ENCODE measurements around the gene SDHA. TPM values are rescaled to one million over a fixed set of nuclear protein-coding genes. Genes with fewer than 3 reads are reported as not detected.
"Not testable (repeated sequence)": the region's sequence is repeated elsewhere in the genome, so short reads cannot be mapped to it uniquely, and the experiment has no call there.

The SDHA gene
- total RNA-seq, 4 donors from 2014 or later: 59.9 to 70.4 (median 67.8) TPM

GRCh38 chr5:228886-229285 lies 10.8 kb downstream of the SDHA start:
- intact Hi-C loops (cut with DNase I; ENCODE audit: low total_unique reads): no loop called here
- 93 to 95% methylated on average over 3 of the region's 3 CpGs for WGBS, 2 donors
- no peak overlapping the region for H3K4me3 ChIP-seq (ENCODE audit: low read depth, poor library complexity, severe bottlenecking)
- no peak for DNase-seq (ENCODE audit: low spot score in 2 of 2)
- TF ChIP-seq POLR2A (IDR thresholded peaks at IDR 0.05): no peak
- no peak for TF ChIP-seq CTCF (IDR thresholded peaks at IDR 0.05)

GRCh38 chr5:230711-231110 lies 12.6 kb downstream of the SDHA start:
- intact Hi-C loops (cut with DNase I; ENCODE audit: low total_unique reads): no loop called here
- TF ChIP-seq CTCF (IDR thresholded peaks at IDR 0.05) (no peak), POLR2A (IDR thresholded peaks at IDR 0.05) (no peak)
- 97% methylated on average over 11 to 14 of the region's 14 CpGs for WGBS, 2 donors

GRCh38 chr5:231661-232060 lies 13.5 kb downstream of the SDHA start:
- WGBS, 2 donors: 87 to 88% methylated on average over 13 of the region's 13 CpGs
- no peak overlapping the region for H3K4me3 ChIP-seq (ENCODE audit: low read depth, poor library complexity, severe bottlenecking)
- intact Hi-C loops (cut with DNase I; ENCODE audit: low total_unique reads): no loop called here
- no peak for DNase-seq (ENCODE audit: low spot score in 2 of 2)
- no peak for TF ChIP-seq CTCF (IDR thresholded peaks at IDR 0.05)
- no peak for TF ChIP-seq POLR2A (IDR thresholded peaks at IDR 0.05)

More at GRCh38 chr5:230711-231110, 12.6 kb downstream of the SDHA start:
- DNase-seq (ENCODE audit: low spot score in 2 of 2): no peak
- H3K4me3 ChIP-seq (ENCODE audit: low read depth, poor library complexity, severe bottlenecking): no peak overlapping the region

- intact Hi-C loops (cut with DNase I; ENCODE audit: low total_unique reads); H3K4me3 ChIP-seq (ENCODE audit: low read depth, poor library complexity, severe bottlenecking); DNase-seq (ENCODE audit: low spot score in 2 of 2): not testable (repeated sequence)
- 94 to 95% methylated on average over 20 of the region's 20 CpGs for WGBS, 2 donors
Measured at GRCh38 chr5:233426-233825, 15.3 kb downstream of the SDHA start.

GRCh38 chr5:234450-234849 lies 16.3 kb downstream of the SDHA start:
- 92 to 93% methylated on average over 8 of the region's 8 CpGs for whole genome bisulfite sequencing, 2 donors
- no peak for DNase-seq (ENCODE audit: low spot score in 2 of 2)
- intact Hi-C loops (cut with DNase I; ENCODE audit: low total_unique reads): no loop called here
- H3K4me3 ChIP-seq (ENCODE audit: low read depth, poor library complexity, severe bottlenecking): no peak overlapping the region
- TF ChIP-seq POLR2A (IDR thresholded peaks at IDR 0.05) (no peak), CTCF (IDR thresholded peaks at IDR 0.05) (no peak)

GRCh38 chr5:235527-235926 lies 17.4 kb downstream of the SDHA start:
- intact Hi-C loops (cut with DNase I; ENCODE audit: low total_unique reads); DNase-seq (ENCODE audit: low spot score in 2 of 2); H3K4me3 ChIP-seq (ENCODE audit: low read depth, poor library complexity, severe bottlenecking): not testable (repeated sequence)
- 94 to 95% methylated on average over 6 to 9 of the region's 9 CpGs for WGBS, 2 donors

GRCh38 chr5:237931-238330 lies 19.8 kb downstream of the SDHA start:
- intact Hi-C loops (cut with DNase I; ENCODE audit: low total_unique reads); H3K4me3 ChIP-seq (ENCODE audit: low read depth, poor library complexity, severe bottlenecking); DNase-seq (ENCODE audit: low spot score in 2 of 2): not testable (repeated sequence)
- 94 to 95% methylated on average over 8 of the region's 8 CpGs for WGBS, 2 donors

GRCh38 chr5:240550-240949 lies 22.4 kb downstream of the SDHA start:
- H3K4me3 ChIP-seq (ENCODE audit: low read depth, poor library complexity, severe bottlenecking); intact Hi-C loops (cut with DNase I; ENCODE audit: low total_unique reads); DNase-seq (ENCODE audit: low spot score in 2 of 2): not testable (repeated sequence)
- 97 to 98% methylated on average over 7 of the region's 7 CpGs for WGBS, 2 donors

- intact Hi-C loops (cut with DNase I; ENCODE audit: low total_unique reads); DNase-seq (ENCODE audit: low spot score in 2 of 2); H3K4me3 ChIP-seq (ENCODE audit: low read depth, poor library complexity, severe bottlenecking): not testable (repeated sequence)
- 95 to 96% methylated on average over 13 of the region's 13 CpGs for WGBS, 2 donors
Measured at GRCh38 chr5:241045-241669, 23.0 kb downstream of the SDHA start.

- DNase-seq (ENCODE audit: low spot score in 2 of 2): peak in 1 of 2 donors; percentile 56
- intact Hi-C loops (cut with DNase I; ENCODE audit: low total_unique reads); H3K4me3 ChIP-seq (ENCODE audit: low read depth, poor library complexity, severe bottlenecking): not testable (repeated sequence)
- 80 to 83% methylated on average over 12 of the region's 12 CpGs for WGBS, 2 donors
Measured at GRCh38 chr5:243683-244367, 25.7 kb downstream of the SDHA start.

GRCh38 chr5:245717-246116 lies 27.6 kb downstream of the SDHA start:
- intact Hi-C loops (cut with DNase I; ENCODE audit: low total_unique reads); DNase-seq (ENCODE audit: low spot score in 2 of 2); H3K4me3 ChIP-seq (ENCODE audit: low read depth, poor library complexity, severe bottlenecking): not testable (repeated sequence)
- 87 to 98% methylated on average over 5 of the region's 5 CpGs for WGBS, 2 donors

Data from lower leg skin (tissue), 4 donors.